GM19452 (cell line): ENCODE results near the gene GPD1L.
"Not testable (repeated sequence)": the region's sequence is repeated elsewhere in the genome, so short reads cannot be mapped to it uniquely, and the experiment has no call there.

ENCODE experiments used
- ATAC-seq: cut with Tn5 transposase; IDR thresholded peaks from one replicate; pipeline ENCODE4 v1.9.1; 2021; ENCODE audit not compliant: unreplicated experiment

Gene GPD1L

DNA sequence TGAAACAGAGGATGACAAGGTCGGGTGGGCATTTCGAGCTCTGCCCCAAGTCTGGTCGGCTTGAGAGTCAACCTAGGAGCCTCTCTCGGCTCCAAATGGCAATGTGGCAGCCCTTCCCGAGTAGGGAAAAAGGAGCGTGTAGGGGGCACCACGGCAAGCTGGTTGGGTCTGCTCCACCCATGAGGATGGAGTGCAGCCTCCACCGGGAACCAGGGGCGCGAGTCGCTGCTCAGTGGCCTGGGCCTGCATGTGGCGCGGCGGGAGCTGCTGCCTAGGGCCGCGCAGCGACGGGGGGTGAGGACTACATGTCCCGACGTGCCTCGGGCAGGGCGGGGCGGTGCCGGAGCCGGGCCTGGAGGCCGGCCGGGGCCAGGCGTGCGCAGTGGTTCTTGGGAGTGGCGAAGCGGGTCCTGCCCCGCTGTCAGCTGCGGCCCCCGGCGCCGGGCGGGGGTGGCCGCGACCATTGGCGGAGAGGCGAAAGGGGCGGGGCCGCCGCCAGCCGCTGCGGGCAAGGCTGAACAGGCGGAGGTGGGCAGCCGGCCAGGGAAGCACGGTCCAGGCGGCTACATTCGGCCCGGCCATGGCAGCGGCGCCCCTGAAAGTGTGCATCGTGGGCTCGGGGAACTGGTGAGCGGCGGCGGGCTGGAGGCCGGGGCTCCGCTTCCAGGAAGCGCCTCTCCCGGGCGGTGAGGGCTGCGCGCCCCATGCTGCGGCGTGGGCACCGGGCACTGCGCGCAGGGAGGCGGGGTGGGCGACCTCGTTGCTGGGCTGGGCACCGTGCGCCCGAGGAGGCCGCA lies at the start of gene GPD1L:
Gene GPD1L, plus strand, starts transcription at position 489 of the 797 bp plus-strand sequence. Its CDS starts 92 bp downstream, at position 581.
- ATAC-seq: peak; percentile 99

DNA sequence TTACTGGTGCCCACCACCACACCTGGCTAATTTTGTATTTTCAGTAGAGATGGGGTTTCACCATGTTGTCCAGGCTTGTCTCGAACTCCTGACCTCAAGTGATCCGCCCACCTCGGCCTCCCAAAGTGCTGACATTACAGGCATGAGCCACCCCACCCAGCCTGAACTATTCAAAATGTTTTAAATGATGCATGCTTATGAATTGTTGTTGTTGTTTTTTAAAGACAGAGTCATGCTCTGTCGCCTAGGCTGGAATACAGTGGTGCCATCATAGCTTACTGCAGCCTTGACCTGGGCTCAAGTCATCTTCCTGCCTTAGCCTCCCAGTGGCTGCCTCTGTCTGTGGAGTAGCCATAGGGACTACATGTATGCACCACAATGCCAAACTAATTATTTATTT lies 48.0 kb upstream of the GPD1L start:
- not testable (repeated sequence) for ATAC-seq

DNA sequence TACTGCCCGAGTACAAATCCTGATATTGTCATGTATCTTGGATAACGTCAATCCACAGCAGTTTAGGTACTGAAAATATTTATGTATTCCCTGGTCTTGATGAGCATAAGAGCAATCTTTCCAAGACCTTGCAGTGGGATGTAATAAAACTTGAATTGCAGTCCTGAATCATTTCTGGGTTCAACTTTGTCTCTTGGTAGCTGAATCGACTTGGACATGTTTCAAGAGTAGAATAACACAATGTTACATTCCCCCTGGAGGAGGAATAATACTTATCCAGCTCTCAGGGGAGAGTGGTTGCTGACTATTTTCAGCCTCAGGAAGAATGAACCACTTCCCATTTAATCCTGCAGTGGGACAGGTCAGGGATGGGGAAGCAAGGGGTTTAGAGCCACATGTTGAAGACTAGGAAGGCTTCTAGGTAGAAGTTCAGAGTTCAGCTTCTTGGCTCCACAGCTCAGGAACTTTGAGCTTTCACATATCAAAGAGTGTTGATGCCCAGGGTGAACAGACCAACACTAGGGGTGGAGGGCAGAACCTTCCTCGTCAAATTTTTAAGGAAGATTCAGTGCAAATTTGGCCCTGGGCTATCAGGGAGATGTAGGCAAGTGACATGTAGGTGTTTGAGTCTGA lies 43.4 kb upstream of the GPD1L start:
- ATAC-seq: no peak

DNA sequence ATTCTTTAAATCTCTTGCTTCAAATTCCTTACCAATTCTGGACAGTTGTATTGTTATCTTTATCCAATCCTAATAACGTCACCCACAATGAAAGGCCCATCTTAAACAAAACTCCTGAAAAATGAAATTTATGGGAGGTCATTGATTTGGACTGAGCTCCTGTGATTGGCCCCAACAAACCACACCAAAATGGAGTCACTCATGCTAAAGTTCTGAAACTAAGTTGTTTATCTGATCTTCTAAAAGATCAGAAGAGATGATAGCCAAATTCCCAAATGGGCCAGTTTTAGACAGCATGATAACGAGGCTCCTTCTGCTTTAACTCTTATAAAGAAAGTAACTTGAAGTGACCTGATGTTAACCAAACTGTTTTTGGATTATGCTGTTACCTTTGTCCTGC lies 39.7 kb upstream of the GPD1L start:
- ATAC-seq: no peak

DNA sequence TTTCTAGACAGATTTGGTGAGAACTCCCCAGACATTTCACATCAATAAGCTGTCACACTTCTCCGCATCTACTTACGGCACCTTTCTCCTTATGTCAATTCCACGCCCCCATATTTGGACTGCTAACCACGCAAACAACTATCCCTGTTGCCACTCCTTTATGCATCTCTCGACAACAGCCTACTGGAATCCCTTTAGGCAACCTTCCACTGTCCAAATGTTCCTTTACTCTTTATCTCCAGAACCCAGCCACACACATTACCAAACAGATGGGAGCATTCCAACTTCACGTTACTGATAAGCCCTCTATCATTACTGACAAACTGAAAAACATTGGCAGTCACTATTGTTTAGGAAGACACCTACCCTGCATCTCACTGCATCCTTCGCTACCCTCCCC lies 32.2 kb upstream of the GPD1L start:
- ATAC-seq: not testable (repeated sequence)

DNA sequence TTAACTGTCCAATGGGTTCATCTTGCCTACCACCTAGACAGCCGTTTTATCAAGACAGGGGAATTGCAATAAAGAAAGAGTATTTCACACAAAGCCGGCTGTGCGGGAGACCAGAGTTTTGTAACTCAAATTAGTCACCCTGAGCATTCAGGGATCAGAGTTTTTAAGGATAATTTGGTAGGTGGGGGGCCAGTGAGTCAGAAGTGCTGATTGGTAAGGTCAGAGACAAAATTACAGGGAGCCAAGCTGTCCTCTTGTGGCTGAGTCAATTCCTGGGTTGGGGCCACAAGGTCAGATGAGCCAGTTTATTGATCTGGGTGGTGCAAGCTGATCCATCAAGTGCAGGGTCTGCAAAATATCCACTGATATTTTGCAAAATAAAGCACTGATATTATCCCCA lies 29.9 kb upstream of the GPD1L start:
- ATAC-seq: no peak

DNA sequence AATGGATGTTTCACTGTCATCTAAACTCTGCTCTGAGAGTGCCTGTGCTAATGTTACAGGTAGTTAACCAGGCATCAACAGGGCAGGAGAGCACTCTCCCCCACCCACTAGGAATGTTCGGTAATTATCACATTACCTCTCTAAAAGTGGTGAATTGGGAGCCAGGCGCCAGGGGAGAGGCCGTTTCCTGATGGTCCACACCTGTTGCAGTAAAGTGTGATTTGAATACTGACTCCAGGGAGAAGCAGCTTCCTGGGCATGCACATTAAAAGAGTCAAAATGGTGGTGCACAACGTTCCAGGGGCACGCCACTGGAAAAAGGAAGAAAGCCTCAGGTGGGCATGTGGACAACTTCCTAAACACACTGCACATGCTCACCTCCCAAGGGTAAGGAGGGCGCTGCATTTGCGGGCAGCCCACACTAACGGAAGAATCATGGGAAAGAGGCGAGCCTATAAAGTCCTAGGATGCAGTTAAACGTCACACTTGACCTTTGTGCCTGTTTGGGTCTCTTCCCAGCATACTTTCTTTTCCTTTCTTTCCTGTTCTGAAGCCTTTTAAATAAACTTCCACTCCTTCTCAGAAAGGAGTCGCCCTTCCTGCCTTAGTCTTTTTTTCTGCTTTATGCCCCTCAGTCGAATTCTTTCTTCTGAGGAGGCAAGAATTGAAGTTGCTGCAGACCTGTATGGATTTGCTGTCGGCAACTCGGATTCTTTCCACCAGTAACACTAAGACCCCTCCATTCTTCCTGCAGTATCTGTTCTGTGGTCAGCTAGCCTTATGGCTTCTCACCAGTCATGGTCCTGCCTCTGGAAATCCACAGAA lies 28.9 kb upstream of the GPD1L start:
- no peak for ATAC-seq

DNA sequence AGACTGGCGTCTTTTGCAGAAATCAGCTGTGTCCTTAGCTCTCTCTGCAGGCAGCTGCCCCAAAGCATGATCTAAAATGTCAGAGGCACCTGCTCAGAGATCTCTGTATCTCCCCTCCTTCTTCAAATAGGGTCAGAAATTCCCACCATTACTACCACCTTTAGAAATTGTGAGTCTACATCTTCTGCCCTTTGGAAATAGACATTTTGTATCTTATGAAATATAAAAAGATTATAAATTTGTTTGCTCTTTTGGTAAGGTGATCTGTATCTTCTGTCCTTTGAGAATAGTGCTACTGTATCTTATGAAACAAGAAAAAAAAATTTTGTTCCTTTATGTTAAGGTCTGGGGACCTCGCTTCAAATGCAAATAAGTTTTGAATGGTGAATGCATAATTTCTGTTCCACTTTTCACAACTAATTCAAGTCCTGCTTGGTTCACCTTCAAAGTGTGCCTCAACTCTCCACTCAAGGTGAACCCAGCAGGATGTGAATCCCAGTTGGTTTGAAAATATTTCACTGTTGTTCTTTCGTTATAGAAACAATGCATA lies 28.3 kb upstream of the GPD1L start:
- ATAC-seq: no peak

DNA sequence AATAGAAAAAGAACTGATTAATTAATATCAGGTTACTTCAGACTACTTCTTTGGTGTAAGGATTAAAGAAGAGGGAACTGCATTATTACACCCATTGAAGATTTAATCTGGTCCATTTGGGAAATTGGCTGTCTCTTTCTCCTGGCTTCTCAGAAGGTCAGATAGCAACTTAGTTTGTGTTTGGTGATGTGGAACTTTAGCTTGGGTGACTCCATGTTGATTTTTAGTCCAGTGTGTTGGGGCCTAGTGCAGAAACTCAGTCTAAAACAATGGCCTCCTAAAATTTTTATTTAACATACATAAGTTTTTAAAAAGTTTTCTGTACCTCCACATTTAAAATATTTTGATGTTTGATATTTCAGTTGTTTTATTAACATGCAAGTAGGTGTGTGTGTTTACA lies 27.6 kb upstream of the GPD1L start:
- no peak for ATAC-seq

DNA sequence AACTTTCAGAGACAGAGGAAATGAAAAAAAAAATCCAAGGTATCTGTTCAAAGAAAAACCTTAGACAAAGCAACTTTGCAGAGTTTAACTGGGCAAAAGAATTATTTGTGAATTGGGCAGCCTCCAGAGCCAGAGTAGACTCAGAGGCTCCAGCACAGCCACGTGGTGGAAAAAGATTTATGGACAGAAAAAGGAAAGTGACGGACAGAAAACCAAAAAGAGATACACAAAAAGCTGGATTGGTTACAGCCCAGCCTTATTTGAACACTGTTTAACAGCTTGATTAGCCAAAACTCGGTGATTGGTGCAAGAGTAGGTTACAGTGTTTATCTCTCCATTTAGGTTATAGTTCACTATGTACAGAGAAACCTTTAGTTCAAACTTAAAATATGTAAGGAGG lies 23.7 kb upstream of the GPD1L start:
- no peak for ATAC-seq

DNA sequence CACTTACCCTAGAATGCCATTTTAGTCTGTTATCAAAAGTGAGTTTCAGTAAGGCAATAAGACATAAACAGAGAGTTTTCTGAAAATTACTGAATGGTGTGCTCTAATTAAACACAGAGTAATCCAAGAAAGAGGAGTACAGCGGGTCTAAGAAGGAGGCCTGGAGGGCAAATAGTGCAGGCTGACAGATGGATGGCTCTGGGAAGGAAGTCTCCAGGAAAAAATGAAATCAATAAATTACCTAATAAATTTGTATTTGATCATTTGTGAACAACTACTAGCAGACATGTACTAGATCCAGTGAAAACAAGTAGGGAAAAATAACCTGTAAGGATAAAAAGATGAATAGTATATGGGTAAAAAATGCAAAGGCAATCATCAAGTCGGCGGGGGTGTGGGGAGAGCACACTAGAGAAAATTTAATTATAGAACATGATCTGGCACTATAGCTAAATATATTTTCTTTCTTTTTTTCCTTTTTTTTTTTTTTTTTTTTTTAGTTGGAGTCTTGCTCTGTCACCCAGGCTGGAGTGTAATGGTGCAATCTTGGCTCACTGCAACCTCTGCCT lies 22.6 kb upstream of the GPD1L start:
- ATAC-seq: no peak

DNA sequence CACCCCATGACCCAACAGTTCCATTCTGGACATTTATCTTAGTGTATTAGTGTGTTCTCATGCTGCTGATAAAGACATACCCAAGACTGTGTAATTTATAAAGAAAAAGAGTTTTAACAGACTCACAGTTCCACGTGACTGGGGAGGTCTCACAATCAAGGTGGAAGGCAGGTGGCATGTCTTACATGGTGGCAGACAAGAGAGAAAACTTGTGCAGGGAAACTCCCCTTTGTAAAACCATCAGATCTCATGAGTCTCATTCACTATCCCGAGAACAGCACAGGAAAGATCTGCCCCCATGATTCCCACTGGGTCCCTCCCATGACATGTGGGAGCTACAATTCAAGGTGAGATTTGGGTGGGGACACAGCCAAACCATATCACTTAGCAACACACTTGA lies 21.6 kb upstream of the GPD1L start:
- no peak for ATAC-seq

DNA sequence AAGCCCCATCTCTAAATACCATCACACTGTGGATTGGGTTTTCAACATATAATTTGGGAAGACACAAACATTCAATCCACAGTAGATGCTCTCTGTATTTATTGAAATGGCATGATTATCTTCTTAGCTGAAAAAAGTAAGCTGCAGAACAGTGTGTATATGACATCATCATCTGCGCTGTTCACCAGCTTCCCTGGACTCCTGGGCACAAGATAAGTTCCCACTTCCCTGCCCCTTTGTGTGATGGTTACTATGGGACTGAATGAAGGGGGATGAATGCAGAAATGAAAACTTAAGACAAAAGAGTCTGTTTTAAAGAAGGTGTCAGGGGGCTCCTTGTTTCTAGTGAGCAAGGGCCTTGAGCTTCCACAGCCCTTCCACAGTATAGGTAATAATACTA lies 20.0 kb upstream of the GPD1L start:
- ATAC-seq: no peak

DNA sequence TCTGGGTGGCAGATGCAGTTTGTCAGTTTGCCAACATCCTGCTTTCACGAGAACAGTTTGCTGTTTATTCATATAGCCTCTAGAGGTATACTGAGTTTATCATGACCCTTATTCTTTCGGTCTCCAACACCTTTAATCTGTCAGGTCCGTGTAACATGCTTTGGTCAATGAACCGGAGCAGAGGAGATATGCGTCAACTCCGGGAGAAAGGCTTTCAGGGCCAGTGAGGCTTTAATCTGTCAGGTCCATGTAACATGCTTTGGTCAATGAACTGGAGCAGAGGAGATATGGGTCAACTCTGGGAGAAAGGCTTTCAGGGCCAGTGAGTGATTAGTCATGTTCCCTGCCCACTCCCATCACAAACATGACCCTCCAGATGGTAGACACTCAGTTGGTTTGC lies 16.9 kb upstream of the GPD1L start:
- no peak for ATAC-seq

DNA sequence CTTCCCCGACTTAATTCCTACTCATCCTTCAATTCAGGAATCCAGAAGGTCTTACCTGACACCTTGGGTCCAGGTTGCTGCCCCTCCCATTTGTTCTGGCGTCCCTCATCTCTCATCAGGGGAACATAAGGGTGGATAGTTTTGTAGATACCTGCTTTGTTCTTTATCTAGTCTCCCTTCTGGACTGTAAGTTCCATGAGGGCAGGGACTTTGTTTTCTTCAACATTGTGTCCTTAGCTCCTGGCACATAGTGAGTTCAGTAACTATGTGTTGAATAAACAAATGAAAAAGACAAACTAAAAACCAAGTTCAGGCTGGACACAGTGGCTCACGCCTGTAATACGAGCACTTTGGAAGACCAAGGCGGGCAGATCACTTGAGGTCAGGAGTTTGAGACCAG lies 13.2 kb upstream of the GPD1L start:
- ATAC-seq: no peak

DNA sequence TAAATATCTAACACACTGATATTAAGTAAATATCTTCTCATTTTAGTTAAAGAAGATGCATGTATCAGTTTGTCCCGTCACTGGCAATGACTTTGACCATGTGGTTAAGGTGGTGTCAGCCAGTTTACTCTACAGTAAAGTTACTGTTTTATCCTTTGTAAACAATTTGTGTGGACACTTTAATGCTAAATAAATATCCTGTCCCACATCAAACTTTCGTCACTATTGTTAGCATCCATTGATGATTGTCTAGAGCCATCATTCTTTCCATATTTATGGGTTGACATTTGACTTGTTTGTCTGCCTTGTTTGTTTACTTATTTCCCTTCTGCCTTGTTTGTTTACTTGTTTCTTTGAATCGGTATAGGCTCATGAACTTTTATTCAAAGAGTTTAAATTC lies 11.0 kb upstream of the GPD1L start:
- ATAC-seq: no peak

DNA sequence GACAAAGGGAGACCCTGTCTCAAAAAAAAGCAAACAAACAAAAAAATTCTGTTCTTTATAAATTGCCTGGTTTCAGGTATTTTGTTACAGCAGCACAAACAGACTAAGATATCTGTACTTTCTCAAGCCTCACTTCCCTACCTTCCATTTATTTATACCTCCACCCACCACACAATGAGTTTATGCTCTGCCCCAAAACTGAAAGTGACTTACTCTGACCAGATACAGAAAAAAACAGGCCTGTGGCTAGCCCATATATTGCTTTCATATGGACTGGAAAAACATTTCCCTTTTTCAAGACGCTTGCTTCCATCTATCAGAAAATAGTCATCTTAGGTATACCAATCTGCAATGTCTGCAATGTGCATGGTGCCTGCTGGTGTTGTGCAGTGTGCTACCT lies 8.7 kb upstream of the GPD1L start:
- ATAC-seq: peak; percentile 69

DNA sequence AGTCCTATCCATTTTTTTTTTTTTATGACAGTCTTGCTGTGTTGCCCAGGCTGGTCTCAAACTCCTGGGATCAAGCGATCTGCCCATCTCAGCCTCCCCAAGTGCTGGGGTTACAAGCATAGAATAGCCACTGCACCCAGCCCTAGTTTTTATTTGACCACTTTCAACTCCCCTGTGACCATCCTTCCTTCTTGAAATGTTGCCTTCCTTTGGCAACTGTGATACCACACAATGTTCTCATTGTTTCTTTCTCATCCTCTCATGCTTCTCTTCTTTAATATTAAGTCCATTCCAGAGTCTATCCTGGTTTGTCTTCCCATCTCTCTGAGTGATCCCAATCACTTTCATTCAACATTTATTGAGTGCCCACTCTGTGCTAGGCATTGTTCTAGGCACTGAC lies 7.9 kb upstream of the GPD1L start:
- no peak for ATAC-seq

DNA sequence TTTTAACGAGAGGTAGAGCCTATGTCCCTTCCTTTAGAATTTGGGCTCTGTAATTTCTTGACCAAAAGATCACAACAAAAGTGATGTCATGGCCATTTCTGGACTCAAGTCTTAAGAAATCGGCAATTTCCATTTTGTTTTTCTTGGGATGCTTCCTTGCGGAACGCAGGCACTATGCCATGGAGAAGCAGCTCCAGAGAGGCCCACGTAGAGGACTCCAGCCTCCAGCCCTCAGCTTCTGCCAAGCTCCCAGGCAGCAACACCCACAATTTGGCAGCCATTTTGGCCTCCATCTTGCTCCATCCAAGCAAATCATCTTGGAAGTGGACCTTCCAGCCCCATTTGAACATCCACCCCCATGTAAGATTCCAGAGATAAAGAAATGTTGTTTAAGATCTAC lies 6.0 kb upstream of the GPD1L start:
- no peak for ATAC-seq

DNA sequence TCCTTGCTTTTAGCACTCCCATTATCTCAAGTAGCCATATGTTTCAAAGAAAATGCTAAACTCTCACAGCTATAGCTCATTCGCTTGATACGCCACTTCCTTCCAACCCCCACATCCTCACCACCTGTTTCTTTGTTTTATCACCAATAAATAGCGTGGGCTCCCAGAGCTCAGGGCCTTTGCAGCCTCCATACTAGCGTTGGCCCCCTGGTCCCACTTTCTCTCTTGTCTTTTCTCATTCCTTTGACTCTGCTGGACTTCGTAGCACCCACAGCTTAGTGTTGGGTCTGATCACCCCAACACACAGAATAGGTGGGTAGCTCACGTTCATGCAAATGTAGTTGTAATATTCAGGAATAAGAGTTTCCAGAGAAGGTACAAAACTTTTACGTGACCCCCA lies 4.1 kb upstream of the GPD1L start:
- ATAC-seq: no peak

DNA sequence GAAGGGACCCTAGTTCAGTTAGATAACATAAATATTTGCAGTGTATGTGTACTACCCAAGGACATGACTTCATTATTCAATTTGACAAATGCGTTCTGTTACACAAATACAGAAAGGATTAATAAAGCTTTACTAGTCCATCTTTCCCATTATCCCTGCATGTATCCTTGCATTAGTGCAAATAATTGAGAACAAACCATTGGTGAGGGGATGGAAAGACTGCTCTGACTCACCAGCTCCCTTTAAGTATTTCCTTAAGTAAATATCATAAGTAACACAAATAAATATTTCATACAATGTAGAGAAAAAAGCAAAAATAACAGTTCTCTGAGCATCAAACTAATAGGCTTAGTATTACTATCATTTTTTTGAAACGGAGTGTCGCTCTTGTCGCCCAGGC lies 1.9 kb upstream of the GPD1L start:
- ATAC-seq: no peak
